Osteoblast (primary cell): Measurements from ENCODE around the gene PCYOX1L. TPM values are rescaled to one million over a fixed set of nuclear protein-coding genes. Genes with fewer than 3 reads are reported as not detected.
A peak's percentile ranks its signal among the peaks of the same experiment; 100 is the strongest.

Source experiments
- DNase-seq: peaks from one replicate; pipeline ENCODE4 v3.0.0; 2011; ENCODE audit warnings: low spot score, mixed read lengths; ENCODE audit not compliant: insufficient read length; ENCODE audit errors: missing footprints
- H2AFZ ChIP-seq: 2 replicates; pipeline ENCODE4 v1.6.0; 2011; ENCODE audit warnings: mild to moderate bottlenecking, low read length
- H3K27ac ChIP-seq: 2 replicates; pipeline ENCODE4 v1.5.1; 2011; ENCODE audit warnings: mild to moderate bottlenecking, low read depth, low read length, moderate library complexity
- H3K27me3 ChIP-seq: 2 replicates; pipeline ENCODE4 v1.6.0; 2012; ENCODE audit warnings: mild to moderate bottlenecking, control low read depth, inconsistent platforms, low read length, moderate library complexity; ENCODE audit not compliant: insufficient read depth
- H3K36me3 ChIP-seq: 2 replicates; pipeline ENCODE4 v1.5.1; 2011; ENCODE audit warnings: mild to moderate bottlenecking, low read length, control low read depth, moderate library complexity; ENCODE audit not compliant: insufficient read depth
- H3K4me1 ChIP-seq: 2 replicates; pipeline ENCODE4 v1.5.1; 2011; ENCODE audit warnings: mild to moderate bottlenecking, low read length, control low read depth, moderate library complexity; ENCODE audit not compliant: insufficient read depth
- H3K4me2 ChIP-seq: 2 replicates; pipeline ENCODE4 v1.6.0; 2011; ENCODE audit warnings: mild to moderate bottlenecking, low read length; ENCODE audit not compliant: insufficient read depth
- H3K4me3 ChIP-seq: fragments of 200-600 bp; sonication (generic); 3 replicates; pipeline ENCODE4 v1.5.1; 2012; ENCODE audit warnings: mild to moderate bottlenecking, low read length, inconsistent platforms; ENCODE audit not compliant: insufficient read depth
- H3K79me2 ChIP-seq: 2 replicates; pipeline ENCODE4 v1.6.0; 2012; ENCODE audit warnings: mild to moderate bottlenecking, low read length, control low read depth, inconsistent platforms; ENCODE audit not compliant: insufficient read depth
- H3K9me3 ChIP-seq: 2 replicates; pipeline ENCODE4 v1.5.1; 2011; ENCODE audit warnings: low read depth, low read length, control low read depth
- H4K20me1 ChIP-seq: 2 replicates; pipeline ENCODE4 v1.6.0; 2012; ENCODE audit warnings: mild to moderate bottlenecking, low read length, control low read depth; ENCODE audit not compliant: insufficient read depth
- total RNA-seq: library from RNA; depleted of rRNA; stranded (reverse); fragments of >200 nt; gene quantifications from 2 replicates; pipeline ENCODE4 v1.2.3, GENCODE V29; 2012
- TF ChIP-seq, protein P1 (sequence below): IDR thresholded peaks from 2 replicates; pipeline ENCODE4 v1.5.1; 2011; ENCODE audit warnings: mild to moderate bottlenecking, low read depth, low read length, moderate library complexity; ENCODE audit errors: extremely low read depth

The PCYOX1L gene
- total RNA-seq, 1 donor, result 4.3 TPM

DNA sequence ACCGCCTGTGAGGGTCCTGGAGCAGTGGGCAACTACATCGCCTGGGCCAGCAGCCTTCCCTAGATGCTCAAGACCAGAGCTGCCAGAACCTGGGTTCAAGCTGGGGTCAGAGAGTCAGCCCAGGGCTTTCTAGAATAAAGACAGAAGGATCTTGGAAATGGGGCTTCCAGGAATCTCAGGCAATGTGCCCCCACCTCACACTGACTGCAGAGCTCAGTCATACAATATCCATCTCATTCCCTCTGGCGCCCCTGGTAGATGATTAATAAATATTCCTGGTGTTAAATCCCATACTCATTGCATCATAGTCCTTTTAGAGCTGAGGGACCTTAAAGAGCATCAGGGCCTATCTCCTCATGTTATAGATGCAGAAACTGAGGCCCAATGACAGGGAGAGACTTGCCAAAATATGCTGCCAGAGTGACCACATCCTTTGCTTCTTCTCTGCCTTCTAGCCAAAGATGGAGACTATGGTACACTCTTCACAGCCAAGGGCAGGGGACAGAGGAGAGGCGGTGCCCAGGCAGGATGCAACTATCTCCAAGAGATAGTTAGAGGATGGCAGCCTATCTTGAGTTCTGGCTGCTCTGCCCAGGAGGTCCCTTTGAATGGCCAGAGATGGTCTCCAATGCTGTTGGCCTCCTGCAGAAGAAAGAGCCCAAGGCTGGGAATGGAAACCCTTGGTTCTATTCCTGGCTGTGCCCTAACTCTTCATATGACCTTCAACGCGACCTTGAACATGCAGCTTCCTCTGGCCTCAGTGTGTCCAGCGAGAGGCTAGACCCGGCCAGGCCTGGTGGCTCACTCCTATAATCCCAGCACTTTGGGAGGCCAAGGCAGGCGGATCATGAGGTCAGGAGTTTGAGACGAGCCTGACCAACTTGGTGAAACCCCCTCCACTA, 57.5 kb downstream of the PCYOX1L start:
- Histone ChIP-seq H3K4me2 (peak overlapping the region; percentile 41), H3K4me1 (peaks cover 94% of the 10 kb centered on the region), H4K20me1 (peaks cover 88% of the 10 kb centered on the region), H3K36me3 (peaks cover 94% of the 10 kb centered on the region), H3K79me2 (peaks cover 97% of the 10 kb centered on the region), H3K27me3 (no peaks in the 10 kb centered on the region), H3K9me3 (no peaks in the 10 kb centered on the region), H3K27ac (peak overlapping the region; percentile 92), H2AFZ (no peak overlapping the region), H3K4me3 (no peak overlapping the region)
- TF ChIP-seq, protein P1, sequence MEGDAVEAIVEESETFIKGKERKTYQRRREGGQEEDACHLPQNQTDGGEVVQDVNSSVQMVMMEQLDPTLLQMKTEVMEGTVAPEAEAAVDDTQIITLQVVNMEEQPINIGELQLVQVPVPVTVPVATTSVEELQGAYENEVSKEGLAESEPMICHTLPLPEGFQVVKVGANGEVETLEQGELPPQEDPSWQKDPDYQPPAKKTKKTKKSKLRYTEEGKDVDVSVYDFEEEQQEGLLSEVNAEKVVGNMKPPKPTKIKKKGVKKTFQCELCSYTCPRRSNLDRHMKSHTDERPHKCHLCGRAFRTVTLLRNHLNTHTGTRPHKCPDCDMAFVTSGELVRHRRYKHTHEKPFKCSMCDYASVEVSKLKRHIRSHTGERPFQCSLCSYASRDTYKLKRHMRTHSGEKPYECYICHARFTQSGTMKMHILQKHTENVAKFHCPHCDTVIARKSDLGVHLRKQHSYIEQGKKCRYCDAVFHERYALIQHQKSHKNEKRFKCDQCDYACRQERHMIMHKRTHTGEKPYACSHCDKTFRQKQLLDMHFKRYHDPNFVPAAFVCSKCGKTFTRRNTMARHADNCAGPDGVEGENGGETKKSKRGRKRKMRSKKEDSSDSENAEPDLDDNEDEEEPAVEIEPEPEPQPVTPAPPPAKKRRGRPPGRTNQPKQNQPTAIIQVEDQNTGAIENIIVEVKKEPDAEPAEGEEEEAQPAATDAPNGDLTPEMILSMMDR, result no peak
- DNase-seq, result no peak

DNA sequence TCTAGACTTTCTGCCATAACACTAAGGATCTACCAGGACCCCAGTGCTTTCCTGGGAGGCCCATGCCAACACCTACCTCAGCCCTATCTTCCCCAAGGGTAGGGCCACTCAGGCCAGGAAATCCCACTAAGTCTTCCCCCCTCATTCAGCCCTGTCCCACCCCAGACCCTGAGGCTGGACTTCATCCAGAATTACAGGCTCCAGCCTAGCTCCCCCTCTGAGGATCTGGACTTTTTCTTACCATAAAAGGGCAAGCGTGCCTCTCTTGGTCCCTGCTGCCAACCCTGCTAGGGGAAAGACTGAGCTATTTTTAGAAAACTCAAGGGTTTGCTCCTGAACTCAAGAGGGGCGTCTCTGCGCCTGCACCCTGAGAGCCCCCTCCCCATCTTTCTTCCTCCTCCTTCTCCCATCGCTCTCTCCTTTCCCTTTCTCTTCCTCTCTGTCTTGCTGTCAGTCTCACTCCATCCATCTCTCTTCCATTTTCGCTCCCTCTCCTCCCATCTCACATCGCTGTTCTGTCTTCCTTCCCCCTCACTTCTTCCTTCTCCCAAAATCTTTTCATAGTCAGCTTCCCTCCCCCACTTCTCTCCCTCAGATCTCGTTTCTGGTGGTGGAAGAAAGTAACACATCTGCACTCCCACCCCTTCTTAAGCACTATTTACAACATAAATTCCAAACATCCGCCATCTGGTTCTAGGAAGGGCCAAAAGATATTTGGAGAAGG, 59.3 kb downstream of the PCYOX1L start:
- peak; percentile 67 for DNase-seq
- Histone ChIP-seq H3K27me3 (no peaks in the 10 kb centered on the region), H3K27ac (peak overlapping the region; percentile 92), H2AFZ (no peak overlapping the region), H4K20me1 (peaks cover 90% of the 10 kb centered on the region), H3K36me3 (peaks cover 96% of the 10 kb centered on the region), H3K4me3 (no peak overlapping the region), H3K4me2 (no peak overlapping the region), H3K79me2 (peaks cover 96% of the 10 kb centered on the region), H3K4me1 (peaks cover 93% of the 10 kb centered on the region), H3K9me3 (no peaks in the 10 kb centered on the region)
- TF ChIP-seq, protein P1, result no peak

DNA sequence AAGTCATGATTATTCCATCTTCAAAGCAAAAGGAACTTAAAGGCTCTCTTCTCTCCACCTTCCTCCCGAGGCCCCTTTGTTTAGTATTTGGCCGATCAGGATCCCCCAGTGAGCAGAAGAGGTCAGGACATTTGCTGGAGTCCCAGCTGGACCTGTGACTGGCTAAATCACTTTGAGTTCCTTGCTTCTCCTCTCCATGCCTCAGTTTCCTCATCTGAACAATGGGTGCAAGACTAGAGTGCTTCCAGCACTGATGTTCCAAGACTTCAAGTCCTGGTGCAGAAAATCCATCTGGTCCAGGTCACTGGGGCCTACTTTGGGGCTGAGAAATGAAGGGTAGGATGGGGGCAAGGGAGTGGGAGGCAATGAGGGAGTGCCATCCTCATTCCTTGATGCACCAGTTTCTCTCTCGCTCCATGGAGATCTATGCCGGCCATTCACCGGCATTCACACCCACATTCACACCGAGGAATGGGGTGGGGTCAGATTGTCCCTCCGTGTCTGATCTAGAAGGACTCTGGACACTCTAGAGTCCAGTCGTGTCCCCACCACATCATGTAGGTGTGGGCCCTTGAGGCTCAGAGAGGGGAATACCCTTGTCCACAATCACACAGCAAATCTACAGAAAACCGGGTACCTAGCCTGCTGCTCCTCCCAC, 60.0 kb downstream of the PCYOX1L start:
- TF ChIP-seq, protein P1, result no peak
- peak overlapping the region; percentile 92 for H3K27ac ChIP-seq
- peaks cover 92% of the 10 kb centered on the region for H3K4me1 ChIP-seq
- peak overlapping the region; percentile 38 for H3K4me2 ChIP-seq
- H3K4me3 ChIP-seq, result no peak overlapping the region
- no peak for DNase-seq
- no peak overlapping the region for H2AFZ ChIP-seq
- peaks cover 91% of the 10 kb centered on the region for H3K79me2 ChIP-seq
- H3K27me3 ChIP-seq, result no peaks in the 10 kb centered on the region
- peaks cover 97% of the 10 kb centered on the region for H3K36me3 ChIP-seq
- H4K20me1 ChIP-seq, result peaks cover 85% of the 10 kb centered on the region
- H3K9me3 ChIP-seq, result no peaks in the 10 kb centered on the region
